ACHN (cell line): ENCODE measurements around the gene COL4A2.
"Not testable (repeated sequence)": the region's sequence is repeated elsewhere in the genome, so short reads cannot be mapped to it uniquely, and the experiment has no call there.

Source experiments
- DNase-seq: peaks from one replicate; pipeline ENCODE4 v3.0.0-alpha.2; 2015
- in situ Hi-C: cut with HindIII; loops from 2 replicates; pipeline ENCODE4 v1.10.0; 2017; ENCODE audit warnings: low sequenced_read_pairs, low pct_ligation_motif_present, low pct_unique_long_range_greater_than_20kb

The COL4A2 gene

GRCh38 chr13:110497003-110497402 lies 189.9 kb downstream of the COL4A2 start:
- in situ Hi-C loops, result no loop called here
- no peak for DNase-seq

- DNase-seq, in situ Hi-C loops: not testable (repeated sequence)
These were observed 190.8 kb downstream of the COL4A2 start for GRCh38 chr13:110497896-110498295.

GRCh38 chr13:110498327-110498726 lies 191.2 kb downstream of the COL4A2 start:
- in situ Hi-C loops, result no loop called here
- DNase-seq, result no peak

GRCh38 chr13:110498765-110499164 lies 191.7 kb downstream of the COL4A2 start:
- in situ Hi-C loops, result no loop called here

GRCh38 chr13:110499621-110500281 lies 192.7 kb downstream of the COL4A2 start:
- in situ Hi-C loops, result no loop called here
- DNase-seq, result no peak

More at GRCh38 chr13:110498765-110499164, 191.7 kb downstream of the COL4A2 start:
- DNase-seq, result no peak

GRCh38 chr13:110500341-110500740 lies 193.3 kb downstream of the COL4A2 start:
- no peak for DNase-seq
- in situ Hi-C loops, result no loop called here

- DNase-seq, result no peak
- in situ Hi-C loops, result no loop called here
These were observed 194.1 kb downstream of the COL4A2 start for GRCh38 chr13:110501188-110501587.

- in situ Hi-C loops, result no loop called here
- no peak for DNase-seq
These were observed 196.2 kb downstream of the COL4A2 start for GRCh38 chr13:110503037-110503901.

- DNase-seq, result no peak
- in situ Hi-C loops, result no loop called here
These were observed 197.0 kb downstream of the COL4A2 start for GRCh38 chr13:110503979-110504499.

GRCh38 chr13:110505594-110505993 lies 198.5 kb downstream of the COL4A2 start:
- in situ Hi-C loops, result no loop called here
- no peak for DNase-seq

GRCh38 chr13:110506396-110506795 lies 199.3 kb downstream of the COL4A2 start:
- DNase-seq, result no peak
- in situ Hi-C loops, result no loop called here

- in situ Hi-C loops, result no loop called here
These were observed 199.9 kb downstream of the COL4A2 start for GRCh38 chr13:110506859-110507566.

GRCh38 chr13:110507678-110508381 lies 200.7 kb downstream of the COL4A2 start:
- in situ Hi-C loops, result no loop called here
- no peak for DNase-seq

More at GRCh38 chr13:110506859-110507566, 199.9 kb downstream of the COL4A2 start:
- DNase-seq, result no peak

- no peak for DNase-seq
These were observed 202.4 kb downstream of the COL4A2 start for GRCh38 chr13:110509478-110509926.

GRCh38 chr13:110509971-110510786 lies 203.1 kb downstream of the COL4A2 start:
- in situ Hi-C loops, result no loop called here
- no peak for DNase-seq

More at GRCh38 chr13:110509478-110509926, 202.4 kb downstream of the COL4A2 start:
- in situ Hi-C loops, result no loop called here

GRCh38 chr13:110511509-110512181 lies 204.6 kb downstream of the COL4A2 start:
- DNase-seq, result no peak
- in situ Hi-C loops, result no loop called here

- no peak for DNase-seq
- in situ Hi-C loops, result no loop called here
These were observed 205.2 kb downstream of the COL4A2 start for GRCh38 chr13:110512198-110512740.
